Esophagus (tissue), 2 donors: ENCODE data around the gene GPX5. TPM values are rescaled to one million over a fixed set of nuclear protein-coding genes. Genes with fewer than 3 reads are reported as not detected.

Source experiments
- H3K27ac ChIP-seq, 2 donors: one replicate each; pipeline ENCODE4 v1.5.1; 2013; ENCODE audit warnings: low read depth in 2 of 2, mild to moderate bottlenecking in 2 of 2, inconsistent platforms in 1 of 2, low read length in 1 of 2, moderate library complexity in 1 of 2
- H3K27me3 ChIP-seq, 2 donors: one replicate each; pipeline ENCODE4 v1.6.1; 2013; ENCODE audit warnings: low read length in 2 of 2, control low read depth in 1 of 2, mild to moderate bottlenecking in 1 of 2; ENCODE audit not compliant: insufficient read depth in 2 of 2, control insufficient read depth in 1 of 2
- H3K36me3 ChIP-seq, 2 donors: one replicate each; pipeline ENCODE4 v1.6.1; 2013; ENCODE audit warnings: low read length in 1 of 2; ENCODE audit not compliant: control insufficient read depth in 2 of 2, insufficient read depth in 2 of 2
- H3K4me1 ChIP-seq, 2 donors: one replicate each; pipeline ENCODE4 v1.6.1; 2013; ENCODE audit warnings: low read length in 1 of 2; ENCODE audit not compliant: control insufficient read depth in 2 of 2, insufficient read depth in 2 of 2
- H3K4me3 ChIP-seq, 2 donors: one replicate each; pipeline ENCODE4 v1.5.1; 2013; ENCODE audit warnings: low read length in 2 of 2, mild to moderate bottlenecking in 2 of 2, low read depth in 1 of 2, moderate library complexity in 1 of 2
- H3K9me3 ChIP-seq, 2 donors: one replicate each; pipeline ENCODE4 v1.6.1; 2013; ENCODE audit warnings: mild to moderate bottlenecking in 2 of 2, low read depth in 1 of 2, low read length in 1 of 2, moderate library complexity in 1 of 2; ENCODE audit not compliant: control insufficient read depth in 2 of 2, insufficient read depth in 1 of 2
- WGBS, 2 donors: extraction: QIAGEN DNeasy Blood & Tissue Kit; methylation state at CpG; one replicate each; pipeline ENCODE4 v1.1.7; 2013; 5-methylcytosine and 5-hydroxymethylcytosine counted together
- polyA plus RNA-seq, 2 donors: library from polyadenylated mRNA; stranded (reverse); fragments of 200-250 nt; gene quantifications; one replicate each; pipeline ENCODE4 v1.2.3, GENCODE V29; 2013
- donor health status: healthy with polysubstance abuse.
- donor health status: Bipolar disorder and iron deficiency.

Gene GPX5
- polyA plus RNA-seq, result not detected

- 65 to 69% methylated on average over 10 of the region's 10 CpGs for WGBS, 2 donors
- H3K4me1 ChIP-seq, result no peaks in the 10 kb centered on the region
- H3K27ac ChIP-seq, result no peak within 1 kb of the TSS
- no peaks in the 10 kb centered on the region for H3K9me3 ChIP-seq
- no peaks in the 10 kb centered on the region for H3K27me3 ChIP-seq
- no peaks in the 10 kb centered on the region for H3K36me3 ChIP-seq
- H3K4me3 ChIP-seq, result no peak within 1 kb of the TSS
Observed at GRCh38 chr6:28525496-28526039, at the start of gene GPX5. GPX5 (plus strand) TSS chr6:28525881; CDS start chr6:28526014, 133 bp downstream.

GRCh38 chr6:28478518-28478917 is 47.2 kb upstream of the GPX5 start:
- Histone ChIP-seq H3K27ac (no peak overlapping the region), H3K4me1 (no peaks in the 10 kb centered on the region), H3K4me3 (no peak overlapping the region), H3K36me3 (no peaks in the 10 kb centered on the region), H3K27me3 (no peaks in the 10 kb centered on the region), H3K9me3 (no peaks in the 10 kb centered on the region)
- WGBS, 2 donors, result 56 to 64% methylated on average over 12 of the region's 12 CpGs

GRCh38 chr6:28480253-28480932 is 45.3 kb upstream of the GPX5 start:
- H3K27ac ChIP-seq, result no peak overlapping the region
- H3K27me3 ChIP-seq, result no peaks in the 10 kb centered on the region
- WGBS, 2 donors, result 64 to 70% methylated on average over 9 of the region's 9 CpGs
- no peak overlapping the region for H3K4me3 ChIP-seq
- no peaks in the 10 kb centered on the region for H3K4me1 ChIP-seq
- H3K36me3 ChIP-seq, result no peaks in the 10 kb centered on the region
- H3K9me3 ChIP-seq, result no peaks in the 10 kb centered on the region

GRCh38 chr6:28485482-28485881 is 40.2 kb upstream of the GPX5 start:
- Histone ChIP-seq H3K36me3 (no peaks in the 10 kb centered on the region), H3K27me3 (peaks cover 0 to 5% of the 10 kb centered on the region in 2 donors), H3K9me3 (peaks cover 0 to 2% of the 10 kb centered on the region in 2 donors), H3K4me1 (peaks cover 0 to 3% of the 10 kb centered on the region in 2 donors), H3K4me3 (no peak overlapping the region), H3K27ac (no peak overlapping the region)
- WGBS, 2 donors, result 85 to 90% methylated on average over 3 of the region's 3 CpGs

- 86 to 93% methylated on average over 1 of the region's 1 CpG for WGBS, 2 donors
Observed at GRCh38 chr6:28486533-28486932, 39.1 kb upstream of the GPX5 start.

GRCh38 chr6:28486988-28487742 is 38.5 kb upstream of the GPX5 start:
- Histone ChIP-seq H3K27ac (no peak overlapping the region), H3K9me3 (peaks cover 0 to 2% of the 10 kb centered on the region in 2 donors), H3K36me3 (no peaks in the 10 kb centered on the region), H3K27me3 (peaks cover 0 to 5% of the 10 kb centered on the region in 2 donors), H3K4me3 (no peak overlapping the region), H3K4me1 (peaks cover 0 to 3% of the 10 kb centered on the region in 2 donors)
- WGBS, 2 donors, result 63 to 73% methylated on average over 3 of the region's 3 CpGs

More at GRCh38 chr6:28486533-28486932, 39.1 kb upstream of the GPX5 start:
- no peak overlapping the region for H3K27ac ChIP-seq
- H3K36me3 ChIP-seq, result no peaks in the 10 kb centered on the region
- H3K9me3 ChIP-seq, result peaks cover 0 to 2% of the 10 kb centered on the region in 2 donors
- peaks cover 0 to 3% of the 10 kb centered on the region in 2 donors for H3K4me1 ChIP-seq
- H3K4me3 ChIP-seq, result no peak overlapping the region
- H3K27me3 ChIP-seq, result peaks cover 0 to 5% of the 10 kb centered on the region in 2 donors

GRCh38 chr6:28488916-28489365 is 36.7 kb upstream of the GPX5 start:
- H3K27ac ChIP-seq, result no peak overlapping the region
- peaks cover 0 to 5% of the 10 kb centered on the region in 2 donors for H3K27me3 ChIP-seq
- H3K9me3 ChIP-seq, result peaks cover 0 to 2% of the 10 kb centered on the region in 2 donors
- WGBS, 2 donors, result 30 to 38% methylated on average over 14 of the region's 14 CpGs
- H3K4me3 ChIP-seq, result no peak overlapping the region
- no peaks in the 10 kb centered on the region for H3K36me3 ChIP-seq
- H3K4me1 ChIP-seq, result peaks cover 0 to 3% of the 10 kb centered on the region in 2 donors

- no peak overlapping the region for H3K27ac ChIP-seq
- H3K4me1 ChIP-seq, result peaks cover 0 to 3% of the 10 kb centered on the region in 2 donors
- H3K27me3 ChIP-seq, result peaks cover 0 to 5% of the 10 kb centered on the region in 2 donors
- peak overlapping the region; percentile 29 to 39 for H3K4me3 ChIP-seq
- no peaks in the 10 kb centered on the region for H3K36me3 ChIP-seq
- peaks cover 0 to 2% of the 10 kb centered on the region in 2 donors for H3K9me3 ChIP-seq
- 5 to 8% methylated on average over 40 of the region's 40 CpGs for WGBS, 2 donors
Observed at GRCh38 chr6:28489366-28490204, 36.1 kb upstream of the GPX5 start.
